OCI-LY3 (cell line): ENCODE data around the gene CD46.

Source experiments
- H2AFZ ChIP-seq: fragments of 200-600, 300-600 bp; shearing (Covaris generic); 2 replicates; pipeline ENCODE4 v1.6.0; 2014; ENCODE audit warnings: antibody characterized with exemption, low read depth, low read length
- H3K27ac ChIP-seq: fragments of 200-600, 300-600 bp; sonication (generic); 2 replicates; pipeline ENCODE4 v1.5.1; 2014; ENCODE audit warnings: mild to moderate bottlenecking, low read length, moderate library complexity, mixed read lengths
- H3K27me3 ChIP-seq: fragments of 200-600, 300-600 bp; sonication (generic); 2 replicates; pipeline ENCODE4 v1.6.1; 2014; ENCODE audit warnings: low read depth, low read length, mixed read lengths
- H3K36me3 ChIP-seq: fragments of 200-600, 300-600 bp; sonication (generic); replicated peaks from 2 replicates; pipeline ENCODE3; 2014; ENCODE audit warnings: low read depth, low read length, mixed read lengths
- H3K4me1 ChIP-seq: fragments of 300-600, 200-600 bp; sonication (generic); 2 replicates; pipeline ENCODE4 v1.6.1; 2014; ENCODE audit warnings: low read length, mixed read lengths
- H3K4me2 ChIP-seq: fragments of 200-600, 300-600 bp; sonication (generic); 2 replicates; pipeline ENCODE4 v1.6.1; 2014; ENCODE audit warnings: low read length, mixed read lengths
- H3K4me3 ChIP-seq: fragments of 300-600, 200-600 bp; sonication (generic); 2 replicates; pipeline ENCODE4 v1.5.1; 2014; ENCODE audit warnings: antibody characterized with exemption, mild to moderate bottlenecking, low read length, moderate library complexity
- H3K79me2 ChIP-seq: fragments of 300-600, 200-600 bp; shearing (Covaris generic); 2 replicates; pipeline ENCODE4 v1.6.1; 2014; ENCODE audit warnings: mild to moderate bottlenecking, low read length, mixed read lengths
- H3K9ac ChIP-seq: fragments of 300-600, 200-600 bp; shearing (Covaris generic); 2 replicates; pipeline ENCODE4 v1.6.0; 2014; ENCODE audit warnings: mild to moderate bottlenecking, low read length, moderate library complexity
- H3K9me3 ChIP-seq: fragments of 200-600, 300-600 bp; shearing (Covaris generic); 2 replicates; pipeline ENCODE4 v1.6.1; 2014; ENCODE audit warnings: low read length, mixed read lengths; ENCODE audit not compliant: insufficient read depth
- H4K20me1 ChIP-seq: fragments of 200-600, 300-600 bp; sonication (generic); 2 replicates; pipeline ENCODE4 v1.6.1; 2016; ENCODE audit warnings: low read length, mixed read lengths; ENCODE audit not compliant: insufficient read depth
- EZH2phosphoT487 ChIP-seq: fragments of 200-600 bp; shearing (Covaris generic); IDR thresholded peaks from 2 replicates; pipeline ENCODE4 v1.6.1; 2018; ENCODE audit warnings: antibody characterized with exemption, mixed run types, low read depth
- TF ChIP-seq, protein P1 (sequence below): fragments of 200-600, 300-600 bp; sonication (generic); IDR thresholded peaks from 2 replicates; pipeline ENCODE4 v1.5.1; 2014; ENCODE audit warnings: antibody characterized with exemption, low read length, low read depth

The CD46 gene

GRCh38 chr1:207841293-207841692, 89.4 kb downstream of the CD46 start:
- no peak overlapping the region for H2AFZ ChIP-seq

DNA sequence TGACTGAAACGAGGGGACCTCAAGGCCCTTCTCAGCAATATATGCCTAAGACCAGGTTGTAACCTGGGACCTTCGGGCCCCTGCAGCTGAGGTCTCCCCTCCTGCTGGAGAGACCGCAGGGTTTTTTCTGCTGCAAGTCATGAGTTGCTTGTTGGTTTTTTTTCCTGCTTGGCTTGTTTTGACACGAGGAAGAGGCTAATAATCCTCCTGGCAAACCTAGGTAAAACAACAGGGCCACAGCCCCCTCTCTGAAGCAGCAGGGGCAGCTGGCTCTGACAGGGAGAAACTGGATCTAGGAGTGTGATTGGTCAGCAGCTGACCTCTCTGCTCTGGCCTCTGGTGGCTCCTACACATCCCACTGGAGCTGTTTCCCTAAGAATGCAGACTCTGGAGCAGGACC, 90.0 kb downstream of the CD46 start:
- Histone ChIP-seq H3K27ac (no peak overlapping the region), H3K9ac (no peak overlapping the region), H3K4me1 (peaks cover 7% of the 10 kb centered on the region), H2AFZ (no peak overlapping the region), H3K4me2 (no peak overlapping the region), H3K9me3 (no peaks in the 10 kb centered on the region), H4K20me1 (no peaks in the 10 kb centered on the region), H3K36me3 (peaks cover under 1% of the 10 kb centered on the region), H3K79me2 (no peaks in the 10 kb centered on the region; the same call in none of the 2 replicates), H3K27me3 (no peaks in the 10 kb centered on the region), H3K4me3 (no peak overlapping the region)
- TF ChIP-seq EZH2phosphoT487, result no peak
- TF ChIP-seq, protein P1, sequence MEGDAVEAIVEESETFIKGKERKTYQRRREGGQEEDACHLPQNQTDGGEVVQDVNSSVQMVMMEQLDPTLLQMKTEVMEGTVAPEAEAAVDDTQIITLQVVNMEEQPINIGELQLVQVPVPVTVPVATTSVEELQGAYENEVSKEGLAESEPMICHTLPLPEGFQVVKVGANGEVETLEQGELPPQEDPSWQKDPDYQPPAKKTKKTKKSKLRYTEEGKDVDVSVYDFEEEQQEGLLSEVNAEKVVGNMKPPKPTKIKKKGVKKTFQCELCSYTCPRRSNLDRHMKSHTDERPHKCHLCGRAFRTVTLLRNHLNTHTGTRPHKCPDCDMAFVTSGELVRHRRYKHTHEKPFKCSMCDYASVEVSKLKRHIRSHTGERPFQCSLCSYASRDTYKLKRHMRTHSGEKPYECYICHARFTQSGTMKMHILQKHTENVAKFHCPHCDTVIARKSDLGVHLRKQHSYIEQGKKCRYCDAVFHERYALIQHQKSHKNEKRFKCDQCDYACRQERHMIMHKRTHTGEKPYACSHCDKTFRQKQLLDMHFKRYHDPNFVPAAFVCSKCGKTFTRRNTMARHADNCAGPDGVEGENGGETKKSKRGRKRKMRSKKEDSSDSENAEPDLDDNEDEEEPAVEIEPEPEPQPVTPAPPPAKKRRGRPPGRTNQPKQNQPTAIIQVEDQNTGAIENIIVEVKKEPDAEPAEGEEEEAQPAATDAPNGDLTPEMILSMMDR, result no peak

More at GRCh38 chr1:207841293-207841692, 89.4 kb downstream of the CD46 start:
- Histone ChIP-seq H3K27ac (no peak overlapping the region), H3K4me1 (peaks cover 7% of the 10 kb centered on the region), H3K79me2 (no peaks in the 10 kb centered on the region; the same call in none of the 2 replicates), H3K4me3 (no peak overlapping the region), H4K20me1 (no peaks in the 10 kb centered on the region), H3K27me3 (no peaks in the 10 kb centered on the region), H3K9ac (no peak overlapping the region), H3K4me2 (no peak overlapping the region), H3K9me3 (no peaks in the 10 kb centered on the region), H3K36me3 (no peaks in the 10 kb centered on the region)
- TF ChIP-seq, protein P1, result no peak
- no peak for TF ChIP-seq EZH2phosphoT487

- Histone ChIP-seq H3K4me1 (peaks cover 7% of the 10 kb centered on the region), H3K4me3 (no peak overlapping the region), H2AFZ (no peak overlapping the region), H3K36me3 (peaks cover 4% of the 10 kb centered on the region), H3K79me2 (no peaks in the 10 kb centered on the region; the same call in none of the 2 replicates), H4K20me1 (no peaks in the 10 kb centered on the region), H3K27me3 (no peaks in the 10 kb centered on the region), H3K9ac (no peak overlapping the region), H3K27ac (no peak overlapping the region), H3K9me3 (no peaks in the 10 kb centered on the region), H3K4me2 (no peak overlapping the region)
- TF ChIP-seq, protein P1, result no peak
- no peak for TF ChIP-seq EZH2phosphoT487
These were observed 90.7 kb downstream of the CD46 start for GRCh38 chr1:207842506-207842905.

- TF ChIP-seq, protein P1, result no peak
- TF ChIP-seq EZH2phosphoT487, result no peak
- 0 out of 2 replicates have a peak, but pooled peaks cover 3% of the 10 kb centered on the region for H4K20me1 ChIP-seq
- no peak overlapping the region for H3K9ac ChIP-seq
- H3K9me3 ChIP-seq, result no peaks in the 10 kb centered on the region
- no peak overlapping the region for H3K4me3 ChIP-seq
- H3K4me2 ChIP-seq, result no peak overlapping the region
- H2AFZ ChIP-seq, result no peak overlapping the region
- H3K27ac ChIP-seq, result no peak overlapping the region
- H3K79me2 ChIP-seq, result no peaks in the 10 kb centered on the region; the same call in none of the 2 replicates
- peaks cover 4% of the 10 kb centered on the region for H3K36me3 ChIP-seq
- no peaks in the 10 kb centered on the region for H3K27me3 ChIP-seq
- peaks cover 1% of the 10 kb centered on the region for H3K4me1 ChIP-seq
These were observed 92.5 kb downstream of the CD46 start for GRCh38 chr1:207844371-207844770.
